Transverse colon (tissue), 4 donors: ENCODE results near the gene CD84. TPM values are rescaled to one million over a fixed set of nuclear protein-coding genes. Genes with fewer than 3 reads are reported as not detected.

Source experiments
- DNase-seq: peaks from one replicate; pipeline ENCODE4 v3.0.0-alpha.2; 2019
- H3K27ac ChIP-seq, 4 donors: fragments of 200-600 bp; sonication (generic); 2 replicates each; pipeline ENCODE4 v1.5.1; 2016 to 2018; ENCODE audit warnings: inconsistent platforms in 4 of 4
- H3K27me3 ChIP-seq: fragments of 200-600 bp; sonication (generic); 2 replicates; pipeline ENCODE4 v1.5.1; 2017; ENCODE audit warnings: inconsistent platforms
- H3K36me3 ChIP-seq, 4 donors: fragments of 200-600 bp; sonication (generic); 2 replicates each; pipeline ENCODE4 v1.5.1; 2017 to 2019; ENCODE audit warnings: inconsistent platforms in 4 of 4
- H3K4me1 ChIP-seq, 4 donors: fragments of 200-600 bp; sonication (generic); 2 replicates each; pipeline ENCODE4 v1.5.1; 2017 to 2020; ENCODE audit warnings: inconsistent platforms in 4 of 4
- H3K4me3 ChIP-seq, 4 donors: fragments of 200-600 bp; sonication (generic); 1 replicate in 1 of 4; 2 replicates in 3 of 4; pipeline versions ENCODE4 v1.5.1 to v1.6.1; 2017 to 2019; ENCODE audit warnings: inconsistent platforms in 4 of 4
- H3K9me3 ChIP-seq, 2 donors: fragments of 200-600 bp; sonication (generic); 2 replicates each; pipeline ENCODE4 v1.5.1; 2017 to 2019; ENCODE audit warnings: inconsistent platforms in 2 of 2
- EP300 ChIP-seq: sonication (generic); formaldehyde crosslinking; IDR thresholded peaks from one replicate; pipeline ENCODE4 v1.6.1; 2017; ENCODE audit warnings: antibody characterized with exemption, low read depth
- POLR2A ChIP-seq: fragments of 450-650 bp; IDR thresholded peaks from one replicate; pipeline ENCODE4 v1.6.1; 2016; ENCODE audit warnings: antibody characterized with exemption, mild to moderate bottlenecking, moderate library complexity
- POLR2AphosphoS5 ChIP-seq, 3 donors: sonication (generic); formaldehyde crosslinking; IDR thresholded peaks; one replicate each; pipeline ENCODE4 v1.6.1; 2016; ENCODE audit warnings: antibody characterized with exemption in 3 of 3
- WGBS, 2 donors: methylation state at CpG; one replicate each; pipeline ENCODE4 v1.1.5; 2018; ENCODE audit warnings: low coverage in 1 of 2; 5-methylcytosine and 5-hydroxymethylcytosine counted together
- in situ Hi-C, 4 donors: fragments of 200-750 bp; cut with MboI; loops; one replicate each; pipeline versions ENCODE4 v1.15.0 to v1.15.1; 2017; ENCODE audit warnings: low sequenced_read_pairs in 3 of 4, low pct_ligation_motif_present in 1 of 4, low pct_unique_long_range_greater_than_20kb in 1 of 4
- intact Hi-C: fragments of 100-400 bp; cut with DNase I; formaldehyde crosslinking; loops from one replicate; pipeline ENCODE4 v1.15.1; 2023; ENCODE audit warnings: low total_unique reads
- total RNA-seq, 4 donors: library from RNA; depleted of rRNA; stranded (reverse); fragments of >200 nt; gene quantifications; one replicate each; pipeline ENCODE4 v1.1.0, GENCODE V29; 2016
- TF ChIP-seq, protein P1 (sequence below), 5 experiments: fragments of 200-600 bp in 3 of 5; fragments of 450-650 bp in 2 of 5; sonication (generic) in 3 of 5; IDR thresholded peaks; 1 replicate in 2 of 5; 2 replicates in 3 of 5; pipeline ENCODE4 v1.5.1; 2016 to 2017; ENCODE audit warnings: antibody characterized with exemption in 5 of 5, inconsistent platforms in 3 of 5, mild to moderate bottlenecking in 2 of 5, moderate library complexity in 1 of 5

The CD84 gene
- total RNA-seq, 4 donors from 2014 or later: 1.4 to 8.6 (median 5.8) TPM

DNA sequence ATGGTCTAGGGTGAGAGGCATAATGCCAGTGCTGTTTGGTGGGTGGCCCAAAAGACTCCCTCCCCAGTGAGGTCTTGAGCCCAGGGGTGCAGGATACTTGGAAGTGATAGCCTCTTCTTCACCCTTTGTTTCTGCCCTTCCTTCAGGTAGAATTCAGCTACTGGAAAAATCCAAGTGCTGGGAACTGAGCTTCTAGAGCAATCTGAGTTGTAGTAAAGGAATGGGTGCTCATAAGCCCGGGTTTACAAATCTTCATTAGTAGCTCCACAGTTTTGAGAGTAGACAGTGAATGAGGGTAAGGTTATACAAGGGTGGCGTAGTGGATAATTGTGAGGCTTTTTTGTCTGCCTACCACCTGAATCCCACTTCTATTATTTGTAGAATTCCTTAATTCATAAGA, 29.2 kb upstream of the CD84 start:
- WGBS, 2 donors: 52% methylated on average over 2 of the region's 2 CpGs; no CpG with 5 or more reads in 1 of the 2 donors
- no peaks in the 10 kb centered on the region for H3K9me3 ChIP-seq
- no peak overlapping the region for H3K4me3 ChIP-seq
- peaks cover 0 to 7% (median 0%) of the 10 kb centered on the region in 4 donors for H3K4me1 ChIP-seq
- H3K27ac ChIP-seq: no peak overlapping the region
- DNase-seq: no peak
- H3K36me3 ChIP-seq: no peaks in the 10 kb centered on the region
- TF ChIP-seq, protein P1, sequence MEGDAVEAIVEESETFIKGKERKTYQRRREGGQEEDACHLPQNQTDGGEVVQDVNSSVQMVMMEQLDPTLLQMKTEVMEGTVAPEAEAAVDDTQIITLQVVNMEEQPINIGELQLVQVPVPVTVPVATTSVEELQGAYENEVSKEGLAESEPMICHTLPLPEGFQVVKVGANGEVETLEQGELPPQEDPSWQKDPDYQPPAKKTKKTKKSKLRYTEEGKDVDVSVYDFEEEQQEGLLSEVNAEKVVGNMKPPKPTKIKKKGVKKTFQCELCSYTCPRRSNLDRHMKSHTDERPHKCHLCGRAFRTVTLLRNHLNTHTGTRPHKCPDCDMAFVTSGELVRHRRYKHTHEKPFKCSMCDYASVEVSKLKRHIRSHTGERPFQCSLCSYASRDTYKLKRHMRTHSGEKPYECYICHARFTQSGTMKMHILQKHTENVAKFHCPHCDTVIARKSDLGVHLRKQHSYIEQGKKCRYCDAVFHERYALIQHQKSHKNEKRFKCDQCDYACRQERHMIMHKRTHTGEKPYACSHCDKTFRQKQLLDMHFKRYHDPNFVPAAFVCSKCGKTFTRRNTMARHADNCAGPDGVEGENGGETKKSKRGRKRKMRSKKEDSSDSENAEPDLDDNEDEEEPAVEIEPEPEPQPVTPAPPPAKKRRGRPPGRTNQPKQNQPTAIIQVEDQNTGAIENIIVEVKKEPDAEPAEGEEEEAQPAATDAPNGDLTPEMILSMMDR (IDR thresholded peaks at IDR 0.05): no peak
- TF ChIP-seq POLR2AphosphoS5 (IDR thresholded peaks at IDR 0.05) (no peak), POLR2A (no peak), EP300 (no peak)
- intact Hi-C loops: no loop called here
- in situ Hi-C loops: loop anchor here (5.0 to 25.0 kb wide), 3 partner anchors 171 to 184 kb away; no protein-coding TSS in a partner anchor
- H3K27me3 ChIP-seq: no peaks in the 10 kb centered on the region

DNA sequence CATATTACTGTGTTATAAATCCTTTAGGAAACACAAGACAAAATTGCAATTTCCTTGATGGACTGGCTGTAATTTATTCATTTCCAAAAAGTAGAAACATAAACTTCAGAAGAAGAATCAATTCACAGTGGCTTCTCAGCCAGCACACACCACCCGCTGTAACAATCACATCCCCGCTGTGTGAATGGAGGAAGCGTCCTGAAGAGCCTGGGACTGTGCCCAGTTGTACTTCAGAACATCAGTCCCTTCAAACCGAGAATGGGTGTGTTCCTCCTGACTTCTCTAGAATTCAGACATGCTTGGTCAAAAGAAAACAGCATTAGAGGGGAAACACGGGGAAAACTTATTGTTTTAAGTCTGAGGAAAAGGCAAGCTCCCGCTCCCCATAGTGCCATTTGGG, 28.8 kb upstream of the CD84 start:
- H3K9me3 ChIP-seq: no peaks in the 10 kb centered on the region
- WGBS, 2 donors: 75 to 77% methylated on average over 6 of the region's 6 CpGs
- peaks cover 0 to 7% (median 0%) of the 10 kb centered on the region in 4 donors for H3K4me1 ChIP-seq
- no peaks in the 10 kb centered on the region for H3K27me3 ChIP-seq
- H3K36me3 ChIP-seq: no peaks in the 10 kb centered on the region
- H3K27ac ChIP-seq: no peak overlapping the region
- DNase-seq: no peak
- no peak overlapping the region for H3K4me3 ChIP-seq
- no peak for TF ChIP-seq POLR2A
- no peak for TF ChIP-seq EP300
- TF ChIP-seq POLR2AphosphoS5 (IDR thresholded peaks at IDR 0.05): no peak
- TF ChIP-seq, protein P1 (IDR thresholded peaks at IDR 0.05): no peak
- intact Hi-C loops (no loop called here), in situ Hi-C loops (loop anchor here (5.0 to 25.0 kb wide), 3 partner anchors 171 to 183 kb away; no protein-coding TSS in a partner anchor)

DNA sequence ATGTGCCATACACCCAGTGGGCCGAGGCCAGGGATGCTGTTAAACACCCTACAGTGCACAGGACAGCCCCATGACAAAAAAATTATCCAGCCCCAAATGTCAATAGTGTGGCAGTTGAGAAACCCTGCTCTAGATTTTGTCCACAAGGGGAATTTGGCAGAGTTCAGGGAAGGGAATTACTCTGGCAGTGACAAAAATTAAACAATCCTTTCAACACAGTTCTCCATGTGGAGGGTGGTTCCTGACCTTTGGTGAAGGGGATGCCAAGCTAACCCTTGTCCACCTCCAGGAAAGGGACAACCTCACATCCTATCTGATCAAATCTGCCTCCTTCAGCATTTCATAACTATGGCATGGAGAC, 28.4 kb upstream of the CD84 start:
- no peaks in the 10 kb centered on the region for H3K27me3 ChIP-seq
- intact Hi-C loops: no loop called here
- TF ChIP-seq, protein P1 (IDR thresholded peaks at IDR 0.05): no peak
- no peak for TF ChIP-seq POLR2A
- no peak for TF ChIP-seq EP300
- no peak for TF ChIP-seq POLR2AphosphoS5 (IDR thresholded peaks at IDR 0.05)
- peaks cover 0 to 7% (median 0%) of the 10 kb centered on the region in 4 donors for H3K4me1 ChIP-seq
- DNase-seq: no peak
- H3K27ac ChIP-seq: no peak overlapping the region
- in situ Hi-C loops: loop anchor here (5.0 to 25.0 kb wide), 3 partner anchors 170 to 183 kb away; no protein-coding TSS in a partner anchor
- no peaks in the 10 kb centered on the region for H3K9me3 ChIP-seq
- WGBS, 2 donors: 83% methylated on average over 1 of the region's 1 CpG; no CpG with 5 or more reads in 1 of the 2 donors
- no peaks in the 10 kb centered on the region for H3K36me3 ChIP-seq
- H3K4me3 ChIP-seq: no peak overlapping the region

DNA sequence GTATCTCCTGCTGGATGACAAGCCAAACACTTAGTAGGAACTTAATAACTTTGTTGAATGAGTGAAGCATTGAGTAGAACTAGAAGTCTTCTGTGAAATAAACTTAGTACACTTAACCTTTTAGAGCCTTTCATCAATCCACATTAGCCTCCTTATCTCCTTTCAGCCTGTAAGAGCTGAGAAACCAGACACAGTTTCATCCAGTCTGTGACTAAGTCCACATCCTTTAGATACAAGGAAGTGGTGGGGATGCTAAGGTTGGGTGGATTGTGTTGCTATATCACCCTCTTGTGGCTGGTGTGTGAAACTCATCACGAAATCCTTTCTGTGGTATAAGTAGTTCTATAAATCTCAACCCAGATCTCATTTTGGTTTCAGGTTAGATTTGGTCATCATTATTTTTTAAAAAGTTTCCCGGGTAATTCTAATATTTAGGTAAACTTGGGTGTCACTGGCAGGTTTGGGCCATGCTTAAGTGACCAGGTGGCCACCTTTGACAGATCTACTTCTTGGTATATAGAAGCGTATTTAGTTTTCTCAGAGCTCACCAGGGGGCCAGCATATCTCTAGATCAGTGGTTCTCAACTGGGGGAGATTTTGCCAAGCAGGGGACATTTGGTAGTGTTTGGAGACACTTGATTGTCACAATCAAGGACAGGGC, 27.8 kb upstream of the CD84 start:
- peak; percentile 55 for DNase-seq
- TF ChIP-seq POLR2AphosphoS5 (IDR thresholded peaks at IDR 0.05) (peak in 1 of 3 donors; percentile 12), EP300 (no peak)
- TF ChIP-seq, protein P1 (IDR thresholded peaks at IDR 0.05): peak; percentile 58 to 84 (median 64)
- Histone ChIP-seq H3K9me3 (no peaks in the 10 kb centered on the region), H3K36me3 (no peaks in the 10 kb centered on the region), H3K27me3 (no peaks in the 10 kb centered on the region), H3K27ac (no peak overlapping the region), H3K4me3 (no peak overlapping the region), H3K4me1 (peaks cover 0 to 7% (median 0%) of the 10 kb centered on the region in 4 donors)
- WGBS, 2 donors: 28% methylated on average over 3 of the region's 3 CpGs; no CpG with 5 or more reads in 1 of the 2 donors
- intact Hi-C loops: no loop called here
- in situ Hi-C loops: loop anchor here (5.0 to 25.0 kb wide), 3 partner anchors 170 to 182 kb away; no protein-coding TSS in a partner anchor
